Heart left ventricle (tissue), 16 donors: ENCODE measurements around the gene NXPE3. TPM values are rescaled to one million over a fixed set of nuclear protein-coding genes. Genes with fewer than 3 reads are reported as not detected.
A peak's percentile ranks its signal among the peaks of the same experiment; 100 is the strongest.

Source experiments
- ATAC-seq, 4 donors: fragments of 200-7000 bp; cut with Tn5 transposase; one replicate each; pipeline ENCODE4 v1.9.1; 2020 to 2022; ENCODE audit warnings: moderate library complexity in 4 of 4, mild to moderate bottlenecking in 3 of 4, moderate number of reproducible peaks in 1 of 4
- DNase-seq, 5 donors: peaks; one replicate each; pipeline ENCODE4 v3.0.0-alpha.2; 2020
- H3K27ac ChIP-seq, 12 donors: fragments of 200-600 bp; sonication (generic) in 4 of 12; one replicate each; pipeline versions ENCODE4 v1.5.0 to v1.8.0; 2016 to 2022; ENCODE audit warnings: mild to moderate bottlenecking in 2 of 12
- H3K27me3 ChIP-seq, 9 donors: fragments of 200-600 bp; sonication (generic) in 2 of 9; one replicate each; pipeline versions ENCODE4 v1.5.1 to v1.8.0; 2016 to 2022; ENCODE audit warnings: mild to moderate bottlenecking in 3 of 9
- H3K36me3 ChIP-seq, 9 donors: fragments of 200-600 bp; sonication (generic) in 2 of 9; one replicate each; pipeline versions ENCODE4 v1.5.0 to v1.8.0; 2018 to 2022; ENCODE audit warnings: mild to moderate bottlenecking in 2 of 9
- H3K4me1 ChIP-seq, 12 donors: fragments of 200-600 bp; sonication (generic) in 4 of 12; one replicate each; pipeline versions ENCODE4 v1.5.0 to v1.8.0; 2016 to 2022; ENCODE audit warnings: mild to moderate bottlenecking in 3 of 12
- H3K4me3 ChIP-seq, 12 donors: fragments of 200-600 bp; sonication (generic) in 4 of 12; one replicate each; pipeline versions ENCODE4 v1.5.0 to v1.8.0; 2017 to 2022; ENCODE audit warnings: mild to moderate bottlenecking in 9 of 12, moderate library complexity in 4 of 12
- H3K9me3 ChIP-seq, 12 donors: fragments of 200-600 bp; sonication (generic) in 4 of 12; one replicate each; pipeline versions ENCODE4 v1.5.0 to v1.8.0; 2016 to 2022; ENCODE audit warnings: mild to moderate bottlenecking in 1 of 12
- POLR2A ChIP-seq, 2 donors: fragments of 450-650 bp; IDR thresholded peaks; one replicate each; pipeline ENCODE4 v1.6.1; 2017; ENCODE audit warnings: antibody characterized with exemption in 2 of 2, mild to moderate bottlenecking in 2 of 2, moderate library complexity in 2 of 2
- WGBS, 4 donors: extraction: QIAGEN DNeasy Blood & Tissue Kit in 2 of 4; methylation state at CpG; one replicate each; pipeline versions ENCODE4 v1.1.5 to v1.1.7; 2013 to 2018; 5-methylcytosine and 5-hydroxymethylcytosine counted together
- intact Hi-C, 10 donors: fragments of 100-400 bp; cut with DNase I; formaldehyde crosslinking; loops; one replicate each; pipeline versions ENCODE4 v1.11.1 to v1.14.2; 2022
- polyA plus RNA-seq, 2 donors: library from polyadenylated mRNA; stranded (reverse); fragments of 200-250 nt; gene quantifications; one replicate each; pipeline ENCODE4 v1.2.3, GENCODE V29; 2013
- total RNA-seq, 9 donors: library from RNA; depleted of rRNA in 2 of 9; stranded (reverse); fragments of >200 nt in 2 of 9; fragmentation: NEBNext Ultra II Directional in 3 of 9; extraction: Animal tissue kit (Norgen Biotek cat#: 25700) in 3 of 9; gene quantifications; one replicate each; pipeline versions ENCODE4 v1.1.0 to v1.2.4, GENCODE V29; 2016 to 2023
- TF ChIP-seq, protein P1 (sequence below), 12 donors: fragments of 200-600 bp; sonication (generic) in 4 of 12; IDR thresholded peaks; one replicate each; pipeline versions ENCODE4 v1.5.0 to v1.8.0; 2018 to 2022; ENCODE audit warnings: antibody characterized with exemption in 12 of 12, mild to moderate bottlenecking in 5 of 12
- donor health status: ischemic (EF 13 %, LVEDD 7.1; RV severe dilation, severe dysfunction).
- donor health status: healthy with polysubstance abuse.
- donor health status: DM: no; HTN: yes; CAD: no.
- donor health status: DM: no; HTN: no; CAD: no.
- donor health status: ischemic (EF 25% LVEDD 6.9; RV normal size, moderate dysfunction).
- donor health status: ischemic (EF 25% LVEDD 5.7; RV mildly dilated, moderate dysfunction).
- donor health status: healthy.
- donor health status: DM: yes; HTN: yes; CAD: no.
- donor health status: ischemic (EF 35%, LVEDD 5.7; RV mildly dilated, moderate dysfunction).
- donor health status: nonischemic (EF 11% LVEDD 7.7; RV severe dilation, severe dysfunction).
- donor health status: DM: yes; HTN: yes; CAD: no.
- donor health status: PGD.
- donor health status: ischemic (EF 29% LVEDD 5.4; RV normal size, mild dysfunction).
- donor health status: nonischemic (EF 23%, LVEDD 6.1; RV moderate dilation, normal function).

The NXPE3 gene
- total and polyA plus RNA-seq, 11 donors = 13.3 to 43.8 (median 35.6) TPM

DNA sequence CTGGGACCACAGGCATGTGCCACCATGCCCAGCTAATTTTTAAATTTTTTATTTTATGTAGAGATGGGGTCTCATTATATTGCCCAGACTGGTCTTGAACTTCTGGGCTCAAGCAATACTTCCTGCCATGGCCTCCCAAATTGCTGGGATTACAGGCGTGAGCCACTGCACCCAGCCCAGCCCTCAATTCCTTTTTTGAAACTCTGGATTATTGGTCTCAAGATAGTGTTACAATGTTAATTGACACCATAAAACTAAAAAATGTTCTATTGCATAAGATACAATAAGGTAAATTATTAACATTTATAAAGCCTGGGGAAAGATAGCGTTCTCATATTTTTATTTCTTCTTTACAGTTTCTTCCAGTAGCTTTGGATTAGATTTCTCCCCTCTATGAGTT is 66.4 kb downstream of the NXPE3 start:
- Histone ChIP-seq H3K4me3 (no peak overlapping the region), H3K9me3 (no peaks in the 10 kb centered on the region), H3K36me3 (no peaks in the 10 kb centered on the region), H3K27ac (no peak overlapping the region), H3K4me1 (peaks cover 0 to 21% (median 1%) of the 10 kb centered on the region in 12 donors), H3K27me3 (no peaks in the 10 kb centered on the region)
- TF ChIP-seq POLR2A (IDR thresholded peaks at IDR 0.05) = no peak
- TF ChIP-seq, protein P1, sequence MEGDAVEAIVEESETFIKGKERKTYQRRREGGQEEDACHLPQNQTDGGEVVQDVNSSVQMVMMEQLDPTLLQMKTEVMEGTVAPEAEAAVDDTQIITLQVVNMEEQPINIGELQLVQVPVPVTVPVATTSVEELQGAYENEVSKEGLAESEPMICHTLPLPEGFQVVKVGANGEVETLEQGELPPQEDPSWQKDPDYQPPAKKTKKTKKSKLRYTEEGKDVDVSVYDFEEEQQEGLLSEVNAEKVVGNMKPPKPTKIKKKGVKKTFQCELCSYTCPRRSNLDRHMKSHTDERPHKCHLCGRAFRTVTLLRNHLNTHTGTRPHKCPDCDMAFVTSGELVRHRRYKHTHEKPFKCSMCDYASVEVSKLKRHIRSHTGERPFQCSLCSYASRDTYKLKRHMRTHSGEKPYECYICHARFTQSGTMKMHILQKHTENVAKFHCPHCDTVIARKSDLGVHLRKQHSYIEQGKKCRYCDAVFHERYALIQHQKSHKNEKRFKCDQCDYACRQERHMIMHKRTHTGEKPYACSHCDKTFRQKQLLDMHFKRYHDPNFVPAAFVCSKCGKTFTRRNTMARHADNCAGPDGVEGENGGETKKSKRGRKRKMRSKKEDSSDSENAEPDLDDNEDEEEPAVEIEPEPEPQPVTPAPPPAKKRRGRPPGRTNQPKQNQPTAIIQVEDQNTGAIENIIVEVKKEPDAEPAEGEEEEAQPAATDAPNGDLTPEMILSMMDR (IDR thresholded peaks at IDR 0.05) = no peak
- 96 to 98% (median 97%) methylated on average over 2 of the region's 2 CpGs for WGBS, 4 donors
- intact Hi-C loops = loop anchor here in 1 of 10 donors (5.0 kb wide), 1 partner anchor 33 kb away; no protein-coding TSS in a partner anchor
- DNase-seq (no peak), ATAC-seq (no peak)

DNA sequence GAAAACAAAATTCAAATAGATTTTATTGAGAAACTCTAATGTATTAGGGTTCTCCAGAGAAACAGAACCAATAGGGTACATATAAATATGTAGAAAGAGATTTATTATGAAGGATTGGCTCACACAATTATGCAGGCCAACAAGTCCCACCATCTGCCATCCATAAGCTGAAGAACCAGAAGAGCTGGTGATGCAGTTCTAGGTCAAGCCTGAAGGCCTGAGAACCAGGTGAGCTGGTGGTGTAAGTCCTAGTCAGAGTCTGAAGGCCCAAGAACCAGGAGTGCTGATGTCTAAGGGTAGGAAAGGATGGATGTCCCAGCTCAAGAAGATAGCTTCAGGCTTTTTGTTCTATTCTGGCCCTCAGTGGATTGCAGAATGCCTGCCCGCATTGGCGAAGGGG is 67.7 kb downstream of the NXPE3 start:
- H3K4me1 ChIP-seq = peaks cover 0 to 26% (median 6%) of the 10 kb centered on the region in 12 donors
- intact Hi-C loops = loop anchor here in 2 of 10 donors (2.0 to 5.0 kb wide), 2 partner anchors 16 to 34 kb away; no protein-coding TSS in a partner anchor
- H3K27me3 ChIP-seq = no peaks in the 10 kb centered on the region
- ATAC-seq (no peak), DNase-seq (no peak)
- no peak overlapping the region for H3K4me3 ChIP-seq
- peaks cover 0 to 8% (median 0%) of the 10 kb centered on the region in 9 donors for H3K36me3 ChIP-seq
- no peak for TF ChIP-seq POLR2A (IDR thresholded peaks at IDR 0.05)
- TF ChIP-seq, protein P1 (IDR thresholded peaks at IDR 0.05) = no peak
- no peaks in the 10 kb centered on the region for H3K9me3 ChIP-seq
- peak overlapping the region in 1 of 12 donors; percentile 100 for H3K27ac ChIP-seq
- WGBS, 4 donors = 96 to 100% (median 98%) methylated on average over 2 of the region's 2 CpGs

DNA sequence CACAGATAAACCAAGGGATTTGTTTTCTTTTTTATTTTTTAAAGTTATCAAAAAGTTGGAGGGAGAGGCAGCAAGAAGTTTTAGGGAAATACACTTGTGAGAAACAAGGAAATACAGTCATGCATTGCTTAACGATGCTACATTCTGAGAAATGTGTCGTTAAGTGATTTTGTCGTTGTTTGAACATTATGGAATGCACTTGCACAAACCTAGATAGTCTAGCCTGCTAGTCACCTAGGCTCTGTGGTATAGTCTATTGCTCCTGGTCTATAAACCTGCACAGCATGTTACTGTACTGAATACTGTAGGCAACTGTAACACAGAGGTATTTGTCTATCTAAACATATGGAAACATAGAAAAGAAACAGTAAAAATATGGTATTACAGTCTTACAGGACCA is 68.3 kb downstream of the NXPE3 start:
- DNase-seq (no peak), ATAC-seq (no peak)
- TF ChIP-seq, protein P1 (IDR thresholded peaks at IDR 0.05) = no peak
- TF ChIP-seq POLR2A (IDR thresholded peaks at IDR 0.05) = no peak
- peak overlapping the region in 2 of 12 donors; percentile 98 to 100 for H3K27ac ChIP-seq
- no peaks in the 10 kb centered on the region for H3K27me3 ChIP-seq
- intact Hi-C loops = loop anchor here in 2 of 10 donors (2.0 to 5.0 kb wide), 2 partner anchors 17 to 35 kb away; no protein-coding TSS in a partner anchor
- H3K36me3 ChIP-seq = peaks cover 0 to 14% (median 5%) of the 10 kb centered on the region in 9 donors
- peaks cover 0 to 32% (median 8%) of the 10 kb centered on the region in 12 donors for H3K4me1 ChIP-seq
- H3K4me3 ChIP-seq = no peak overlapping the region
- H3K9me3 ChIP-seq = no peaks in the 10 kb centered on the region
- WGBS, 4 donors = 80 to 92% (median 86%) methylated on average over 3 of the region's 3 CpGs

DNA sequence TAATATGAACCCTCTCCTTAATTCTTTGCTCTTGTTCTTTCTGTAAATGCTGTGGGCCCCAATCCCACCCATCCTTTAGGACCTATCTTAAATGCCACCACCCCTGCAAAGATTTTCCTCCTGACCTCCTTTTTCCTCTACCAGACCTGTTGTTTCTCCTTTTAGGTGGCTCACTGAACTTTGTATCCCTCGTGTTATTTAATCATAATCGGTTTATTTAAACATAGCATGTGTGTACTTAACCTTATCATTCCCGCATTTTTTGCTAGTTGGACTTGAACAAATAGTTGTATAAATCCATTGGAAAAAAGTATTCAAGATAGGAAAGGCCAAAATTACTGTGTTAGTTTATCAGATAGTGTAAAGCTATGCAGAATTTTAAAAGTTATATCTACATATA is 69.3 kb downstream of the NXPE3 start:
- Histone ChIP-seq H3K4me1 (peaks cover 0 to 42% (median 11%) of the 10 kb centered on the region in 12 donors), H3K27me3 (no peaks in the 10 kb centered on the region), H3K9me3 (no peaks in the 10 kb centered on the region), H3K27ac (peak overlapping the region; percentile 96 to 100 (median 99)), H3K4me3 (peak overlapping the region in 8 of 12 donors; percentile 77 to 99 (median 90)), H3K36me3 (peaks cover 3 to 24% (median 15%) of the 10 kb centered on the region in 9 donors)
- no peak for DNase-seq
- 53 to 60% (median 57%) methylated on average over 3 of the region's 3 CpGs for WGBS, 4 donors
- TF ChIP-seq, protein P1 (IDR thresholded peaks at IDR 0.05) = no peak
- no peak for TF ChIP-seq POLR2A (IDR thresholded peaks at IDR 0.05)
- no peak for ATAC-seq
- intact Hi-C loops = loop anchor here in 2 of 10 donors (2.0 to 5.0 kb wide), 2 partner anchors 22 to 36 kb away; no protein-coding TSS in a partner anchor
